CD14-positive monocyte (primary cell): Measurements from ENCODE around the gene LYRM4. TPM values are rescaled to one million over a fixed set of nuclear protein-coding genes. Genes with fewer than 3 reads are reported as not detected.

Experiments
- DNase-seq, 3 donors: peaks; one replicate each; pipeline ENCODE4 v3.0.0-alpha.2; 2011 to 2022
- H2AFZ ChIP-seq: 2 replicates; pipeline ENCODE4 v1.6.0; 2012; ENCODE audit warnings: mild to moderate bottlenecking, low read depth, low read length, inconsistent platforms; ENCODE audit not compliant: insufficient read depth, poor library complexity, severe bottlenecking
- H3K27ac ChIP-seq, 2 donors: 1 replicate in 1 of 2; 2 replicates in 1 of 2; pipeline ENCODE4 v1.5.1; 2012 to 2013; ENCODE audit warnings: low read length in 2 of 2, control low read depth in 1 of 2, inconsistent platforms in 1 of 2, low read depth in 1 of 2, mild to moderate bottlenecking in 1 of 2
- H3K27me3 ChIP-seq, 2 donors: one replicate each; pipeline versions ENCODE4 v1.6.0 to v1.6.1; 2011 to 2013; ENCODE audit warnings: low read length in 2 of 2; ENCODE audit not compliant: control insufficient read depth in 2 of 2, insufficient read depth in 2 of 2
- H3K36me3 ChIP-seq, 2 donors: replicated peaks in 1 of 2; 1 replicate in 1 of 2; 2 replicates in 1 of 2; pipeline versions ENCODE4 v1.5.1 to v1.6.1; 2012 to 2013; ENCODE audit warnings: low read length in 2 of 2, control low read depth in 1 of 2, inconsistent platforms in 1 of 2, mild to moderate bottlenecking in 1 of 2; ENCODE audit not compliant: insufficient read depth in 2 of 2, control insufficient read depth in 1 of 2
- H3K4me1 ChIP-seq, 2 donors: 1 replicate in 1 of 2; 2 replicates in 1 of 2; pipeline versions ENCODE4 v1.5.1 to v1.6.1; 2012 to 2013; ENCODE audit warnings: low read length in 2 of 2, control low read depth in 1 of 2, inconsistent platforms in 1 of 2, mild to moderate bottlenecking in 1 of 2, moderate library complexity in 1 of 2; ENCODE audit not compliant: insufficient read depth in 2 of 2, control insufficient read depth in 1 of 2
- H3K4me2 ChIP-seq: replicated peaks from 2 replicates; pipeline ENCODE3; 2012; ENCODE audit warnings: low read length, moderate library complexity, mild to moderate bottlenecking; ENCODE audit not compliant: poor library complexity, severe bottlenecking; ENCODE audit errors: extremely low read depth
- H3K4me3 ChIP-seq, 3 experiments: fragments of 200-600 bp in 1 of 3; sonication (generic) in 1 of 3; replicated peaks in 1 of 3; 1 replicate in 2 of 3; 2 replicates in 1 of 3; pipeline ENCODE4 v1.5.1; 2011 to 2013; ENCODE audit warnings: low read length in 3 of 3, mild to moderate bottlenecking in 3 of 3, control low read depth in 2 of 3, low read depth in 2 of 3, inconsistent platforms in 1 of 3, moderate library complexity in 1 of 3
- H3K79me2 ChIP-seq: 2 replicates; pipeline ENCODE4 v1.6.0; 2012; ENCODE audit warnings: mild to moderate bottlenecking, control low read depth, inconsistent platforms, low read length, moderate library complexity; ENCODE audit not compliant: insufficient read depth
- H3K9ac ChIP-seq: 2 replicates; pipeline ENCODE4 v1.6.0; 2017; ENCODE audit warnings: low read length, mild to moderate bottlenecking; ENCODE audit not compliant: insufficient read depth, poor library complexity, severe bottlenecking
- H3K9me3 ChIP-seq, 2 donors: replicated peaks in 1 of 2; 1 replicate in 1 of 2; 2 replicates in 1 of 2; pipeline versions ENCODE4 v1.5.1 to v1.6.1; 2012 to 2013; ENCODE audit warnings: low read length in 2 of 2, control low read depth in 1 of 2; ENCODE audit not compliant: control insufficient read depth in 1 of 2, insufficient read depth in 1 of 2
- H4K20me1 ChIP-seq: 2 replicates; pipeline ENCODE4 v1.6.0; 2012; ENCODE audit warnings: mild to moderate bottlenecking, low read length, control low read depth, moderate library complexity; ENCODE audit not compliant: insufficient read depth
- H3K27ac Mint-ChIP-seq, 7 donors: one replicate each; pipeline ENCODE4 v1.8.0; 2020; ENCODE audit warnings: mild to moderate bottlenecking in 7 of 7, mixed read lengths in 7 of 7, moderate library complexity in 6 of 7, inconsistent platforms in 2 of 7
- H3K27me3 Mint-ChIP-seq, 3 donors: one replicate each; pipeline ENCODE4 v1.8.0; 2021 to 2022; ENCODE audit warnings: low read depth in 3 of 3, mild to moderate bottlenecking in 3 of 3, mixed read lengths in 3 of 3, moderate library complexity in 3 of 3, inconsistent platforms in 1 of 3
- H3K36me3 Mint-ChIP-seq, 2 donors: one replicate each; pipeline ENCODE4 v1.8.0; 2020; ENCODE audit warnings: mixed read lengths in 2 of 2, inconsistent platforms in 1 of 2, mild to moderate bottlenecking in 1 of 2
- H3K4me1 Mint-ChIP-seq: one replicate; pipeline ENCODE4 v1.8.0; 2020; ENCODE audit warnings: mild to moderate bottlenecking, mixed read lengths
- H3K4me3 Mint-ChIP-seq, 2 donors: one replicate each; pipeline ENCODE4 v1.8.0; 2020; ENCODE audit warnings: mild to moderate bottlenecking in 2 of 2, mixed read lengths in 2 of 2, moderate library complexity in 1 of 2
- H3K9me3 Mint-ChIP-seq, 7 donors: one replicate each; pipeline ENCODE4 v1.8.0; 2020 to 2022; ENCODE audit warnings: mixed read lengths in 7 of 7, mild to moderate bottlenecking in 6 of 7, moderate library complexity in 6 of 7, inconsistent platforms in 2 of 7
- CTCF ChIP-seq: fragments of 200-600 bp; IDR thresholded peaks from one replicate; pipeline ENCODE4 v1.8.0; 2022; ENCODE audit warnings: antibody characterized with exemption, mild to moderate bottlenecking
- WGBS: methylation state at CpG from one replicate; pipeline ENCODE4 v1.1.5; 2013; ENCODE audit warnings: missing lambda C conversion rate; ENCODE audit not compliant: insufficient coverage; 5-methylcytosine and 5-hydroxymethylcytosine counted together
- intact Hi-C, 2 donors: fragments of 100-400 bp; cut with micrococcal nuclease; formaldehyde crosslinking; loops; one replicate each; pipeline versions ENCODE4 v1.15.0 to v1.15.1; 2023
- polyA plus RNA-seq, 3 donors: library from polyadenylated mRNA; depleted of rRNA in 1 of 3; unstranded in 2 of 3; stranded (reverse) in 1 of 3; fragments of 300-500 nt in 2 of 3; fragments of >200 nt in 1 of 3; fragmentation: Illumina TruSeq in 2 of 3; gene quantifications; 1 replicate in 2 of 3; 2 replicates in 1 of 3; pipeline ENCODE4 v1.2.3, GENCODE V29; 2012 to 2021

LYRM4 gene
- polyA plus RNA-seq, 3 donors: 13.7 to 19.6 (median 18.1) TPM

- no peak for DNase-seq
- no peaks in the 10 kb centered on the region for H3K4me1 ChIP-seq
- H3K36me3 Mint-ChIP-seq: peaks cover 10 to 20% of the 10 kb centered on the region in 2 donors
Measured at GRCh38 chr6:5270093-5270680, 9.4 kb upstream of the LYRM4 start.

GRCh38 chr6:5266423-5266822, 5.7 kb upstream of the LYRM4 start:
- WGBS: no CpG with 5 or more reads among the region's 2 CpGs
- H3K36me3 Mint-ChIP-seq: peaks cover 7 to 20% of the 10 kb centered on the region in 2 donors
- Histone ChIP-seq H3K27me3 (no peaks in the 10 kb centered on the region), H3K4me1 (peaks cover 8 to 12% of the 10 kb centered on the region in 2 donors), H3K9me3 (no peaks in the 10 kb centered on the region), H3K4me3 (no peak overlapping the region), H3K9ac (no peak overlapping the region), H3K27ac (no peak overlapping the region), H4K20me1 (no peaks in the 10 kb centered on the region), H3K4me2 (no peak overlapping the region), H2AFZ (no peak overlapping the region), H3K79me2 (peaks cover 43% of the 10 kb centered on the region), H3K36me3 (no peaks in the 10 kb centered on the region)
- H3K4me3 Mint-ChIP-seq: no peak overlapping the region
- H3K9me3 Mint-ChIP-seq: peaks cover 0 to 2% (median 0%) of the 10 kb centered on the region in 7 donors
- intact Hi-C loops: loop anchor here in 1 of 2 donors (10.0 kb wide), 2 partner anchors 182 to 1672 kb away; partner anchors contain the start of gene PPP1R3G
- H3K4me1 Mint-ChIP-seq: peaks cover 10% of the 10 kb centered on the region
- no peak for DNase-seq
- H3K27ac Mint-ChIP-seq: peak overlapping the region in 2 of 7 donors; percentile 37 to 64
- no peaks in the 10 kb centered on the region for H3K27me3 Mint-ChIP-seq
- no peak for TF ChIP-seq CTCF

More at GRCh38 chr6:5270093-5270680, 9.4 kb upstream of the LYRM4 start:
- no peaks in the 10 kb centered on the region for H4K20me1 ChIP-seq
- 22% methylated on average over 3 of the region's 5 CpGs for WGBS
- no peak for TF ChIP-seq CTCF
- no peaks in the 10 kb centered on the region for H3K27me3 Mint-ChIP-seq
- no peak overlapping the region for H3K27ac Mint-ChIP-seq
- no peak overlapping the region for H3K4me3 Mint-ChIP-seq
- intact Hi-C loops: no loop called here
- peaks cover 0 to 2% (median 0%) of the 10 kb centered on the region in 7 donors for H3K9me3 Mint-ChIP-seq
- no peak overlapping the region for H3K9ac ChIP-seq
- H3K4me1 Mint-ChIP-seq: peaks cover 3% of the 10 kb centered on the region
- H3K9me3 ChIP-seq: no peaks in the 10 kb centered on the region
- no peak overlapping the region for H3K4me2 ChIP-seq
- H3K4me3 ChIP-seq: no peak overlapping the region
- H3K36me3 ChIP-seq: no peaks in the 10 kb centered on the region
- no peak overlapping the region for H3K27ac ChIP-seq
- no peaks in the 10 kb centered on the region for H3K27me3 ChIP-seq
- peaks cover 19% of the 10 kb centered on the region for H3K79me2 ChIP-seq
- no peak overlapping the region for H2AFZ ChIP-seq
